ENCODE data around the gene TUBG1. TPM values are rescaled to one million over a fixed set of nuclear protein-coding genes. Genes with fewer than 3 reads are reported as not detected.

The TUBG1 gene
- total RNA-seq: 12.1 and 21.5 TPM in 2 replicates

GRCh38 chr17:42609182-42609813 is at the start of gene TUBG1, which contains the start of gene RETREG3:
TSS of gene TUBG1 (plus strand) at chr17:42609683. CDS start at chr17:42609738, 55 bp downstream.
TSS of gene RETREG3 (minus strand) at chr17:42609374. CDS start at chr17:42609324, 50 bp downstream.
- peak; percentile 68 for TF ChIP-seq CTCF (IDR thresholded peaks at IDR 0.05; ENCODE audit: insufficient read depth, low read length, severe bottlenecking)
- DNase-seq (ENCODE audit: low read depth) (peak; percentile 97), FAIRE-seq (peak; percentile 62)
- H3K4me3 ChIP-seq (ENCODE audit: low read depth, low read length): peak within 1 kb of the TSS; percentile 72
- H3K36me3 ChIP-seq (ENCODE audit: control insufficient read depth, insufficient read depth, low read length): peaks cover 15% of the 10 kb centered on the region
- no peaks in the 10 kb centered on the region for H3K27me3 ChIP-seq (ENCODE audit: control insufficient read depth, insufficient read depth, low read length)

- DNase-seq (ENCODE audit: low read depth) (no peak), FAIRE-seq (no peak)
- Histone ChIP-seq H3K4me3 (ENCODE audit: low read depth, low read length) (no peak overlapping the region), H3K36me3 (ENCODE audit: control insufficient read depth, insufficient read depth, low read length) (peaks cover 20% of the 10 kb centered on the region), H3K27me3 (ENCODE audit: control insufficient read depth, insufficient read depth, low read length) (no peaks in the 10 kb centered on the region)
- TF ChIP-seq CTCF (IDR thresholded peaks at IDR 0.05; ENCODE audit: insufficient read depth, low read length, severe bottlenecking): no peak
Measured at GRCh38 chr17:42560246-42560645, 49.2 kb upstream of the TUBG1 start.

- DNase-seq (ENCODE audit: low read depth): peak; percentile 91
- FAIRE-seq: peak; percentile 40
- Histone ChIP-seq H3K36me3 (ENCODE audit: control insufficient read depth, insufficient read depth, low read length) (peaks cover 26% of the 10 kb centered on the region), H3K27me3 (ENCODE audit: control insufficient read depth, insufficient read depth, low read length) (no peaks in the 10 kb centered on the region), H3K4me3 (ENCODE audit: low read depth, low read length) (peak within 1 kb of the TSS; percentile 95)
- TF ChIP-seq CTCF (IDR thresholded peaks at IDR 0.05; ENCODE audit: insufficient read depth, low read length, severe bottlenecking): no peak
Measured at GRCh38 chr17:42561897-42562387, 47.5 kb upstream of the TUBG1 start, which contains the start of gene COASY. TSS of gene COASY (plus strand) at chr17:42562148. CDS start at chr17:42562623, 475 bp downstream.

- FAIRE-seq (no peak), DNase-seq (ENCODE audit: low read depth) (no peak)
- H3K4me3 ChIP-seq (ENCODE audit: low read depth, low read length): peak overlapping the region; percentile 95
- TF ChIP-seq CTCF (IDR thresholded peaks at IDR 0.05; ENCODE audit: insufficient read depth, low read length, severe bottlenecking): no peak
- H3K27me3 ChIP-seq (ENCODE audit: control insufficient read depth, insufficient read depth, low read length): no peaks in the 10 kb centered on the region
- peaks cover 26% of the 10 kb centered on the region for H3K36me3 ChIP-seq (ENCODE audit: control insufficient read depth, insufficient read depth, low read length)
Measured at GRCh38 chr17:42562388-42563142, 46.9 kb upstream of the TUBG1 start.

GRCh38 chr17:42563143-42563509 is 46.4 kb upstream of the TUBG1 start:
- Histone ChIP-seq H3K27me3 (ENCODE audit: control insufficient read depth, insufficient read depth, low read length) (no peaks in the 10 kb centered on the region), H3K36me3 (ENCODE audit: control insufficient read depth, insufficient read depth, low read length) (peaks cover 26% of the 10 kb centered on the region), H3K4me3 (ENCODE audit: low read depth, low read length) (peak overlapping the region; percentile 95)
- DNase-seq (ENCODE audit: low read depth) (no peak), FAIRE-seq (no peak)
- no peak for TF ChIP-seq CTCF (IDR thresholded peaks at IDR 0.05; ENCODE audit: insufficient read depth, low read length, severe bottlenecking)

Data from bronchial epithelial cell (primary cell).